ENCODE results near the gene EYS.

Gene EYS

GRCh38 chr6:64062960-64063683, 1643.9 kb downstream of the EYS start:
- no peak overlapping the region for H3K27ac ChIP-seq

GRCh38 chr6:64054861-64055260, 1652.2 kb downstream of the EYS start:
- H3K27ac ChIP-seq, result no peak overlapping the region
- TF ChIP-seq CTCF (conservative IDR thresholded peaks at IDR 0.05), result no peak
- no peak for TF ChIP-seq ZFX (IDR thresholded peaks at IDR 0.05)

More at GRCh38 chr6:64062960-64063683, 1643.9 kb downstream of the EYS start:
- TF ChIP-seq CTCF (conservative IDR thresholded peaks at IDR 0.05) (no peak), ZFX (IDR thresholded peaks at IDR 0.05) (no peak)

- H3K27ac ChIP-seq, result no peak overlapping the region
- no peak for TF ChIP-seq ZFX (IDR thresholded peaks at IDR 0.05)
- no peak for TF ChIP-seq CTCF (conservative IDR thresholded peaks at IDR 0.05)
Observed at GRCh38 chr6:64050590-64050989, 1656.4 kb downstream of the EYS start.

- no peak overlapping the region for H3K27ac ChIP-seq
- TF ChIP-seq ZFX (IDR thresholded peaks at IDR 0.05), result no peak
- no peak for TF ChIP-seq CTCF (conservative IDR thresholded peaks at IDR 0.05)
Observed at GRCh38 chr6:64049736-64050135, 1657.3 kb downstream of the EYS start.

GRCh38 chr6:64046746-64047208, 1660.2 kb downstream of the EYS start:
- TF ChIP-seq CTCF (conservative IDR thresholded peaks at IDR 0.05) (no peak), ZFX (IDR thresholded peaks at IDR 0.05) (no peak)
- H3K27ac ChIP-seq, result no peak overlapping the region

- TF ChIP-seq ZFX (IDR thresholded peaks at IDR 0.05), result no peak
- no peak for TF ChIP-seq CTCF (conservative IDR thresholded peaks at IDR 0.05)
- H3K27ac ChIP-seq, result no peak overlapping the region
Observed at GRCh38 chr6:64041373-64041772, 1665.7 kb downstream of the EYS start.

- TF ChIP-seq CTCF (conservative IDR thresholded peaks at IDR 0.05) (no peak), ZFX (IDR thresholded peaks at IDR 0.05) (no peak)
- no peak overlapping the region for H3K27ac ChIP-seq
Observed at GRCh38 chr6:64040113-64040512, 1666.9 kb downstream of the EYS start.

Measured in C4-2B (cell line).